ENCODE data around the gene YBX2.

The YBX2 gene

DNA sequence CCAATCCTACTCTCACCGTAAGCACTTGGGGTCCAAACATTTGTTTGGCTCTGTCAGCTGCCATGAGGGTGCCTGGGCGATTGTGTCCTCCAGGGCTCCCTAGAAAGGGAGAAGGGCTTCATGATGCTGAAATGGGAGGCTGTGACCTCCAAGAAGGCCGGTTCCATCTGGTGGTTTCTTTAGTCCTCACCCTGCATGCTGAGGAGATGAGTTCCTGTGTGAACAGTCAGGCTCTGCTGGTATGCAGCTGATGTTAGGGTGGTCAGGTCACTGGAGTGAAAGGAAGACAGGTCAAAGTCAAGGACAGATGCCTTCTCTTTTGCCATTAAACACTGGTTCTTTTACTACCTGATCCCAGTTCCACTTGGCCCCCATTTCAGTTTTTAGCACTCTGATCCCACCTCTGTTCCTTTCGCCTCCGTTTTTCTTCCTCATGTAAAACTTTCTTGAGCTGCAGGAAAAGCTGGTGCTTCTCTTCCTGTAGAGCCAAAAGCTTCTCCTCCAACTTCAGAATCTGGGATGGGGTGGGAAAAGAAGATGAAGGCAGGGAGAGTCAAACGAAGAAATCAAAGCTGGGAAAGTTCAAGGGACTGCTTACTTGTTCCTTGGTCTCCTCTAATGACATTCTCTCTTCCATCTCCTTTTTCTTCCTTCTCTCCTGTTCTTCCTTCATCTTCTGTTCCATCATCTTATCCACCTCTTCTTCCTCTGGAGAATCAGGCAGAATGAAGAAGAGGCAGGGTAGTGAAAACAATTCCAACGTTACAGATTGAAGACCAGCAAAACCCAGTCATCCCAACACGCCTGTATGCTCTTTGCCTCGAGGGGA, 19.7 kb upstream of the YBX2 start:
- Histone ChIP-seq H2AFZ (ENCODE audit: low read depth, low read length) (no peak overlapping the region), H3K23ac (ENCODE audit: low read length in 2 of 2) (no peak overlapping the region), H3K27ac (ENCODE audit: low read length, poor library complexity, severe bottlenecking) (no peak overlapping the region), H3K4me3 (ENCODE audit: insufficient read depth in 1 of 2, low read depth in 1 of 2, low read length in 2 of 2) (peak overlapping the region; percentile 77 to 95), H3K36me3 (ENCODE audit: control insufficient read depth in 1 of 2, insufficient read depth in 2 of 2, low read depth in 1 of 2, low read length in 2 of 2) (peaks cover 73 to 78% of the 10 kb centered on the region in 2 experiments), H3K4me2 (ENCODE audit: low read length, poor library complexity, severe bottlenecking) (peak overlapping the region; percentile 31), H3K79me1 (replicated peaks; ENCODE audit: low read length, poor library complexity, severe bottlenecking) (peaks cover 12% of the 10 kb centered on the region), H2BK12ac (ENCODE audit: low read length in 2 of 2) (no peak overlapping the region), H2BK5ac (ENCODE audit: low read depth, low read length, poor library complexity, severe bottlenecking) (no peak overlapping the region), H3K18ac (ENCODE audit: low read depth in 1 of 2, low read length in 2 of 2) (no peak overlapping the region), H3K14ac (ENCODE audit: low read length in 2 of 2) (no peak overlapping the region), H2AK5ac (ENCODE audit: low read length, severe bottlenecking) (no peak overlapping the region), H4K91ac (ENCODE audit: low read length) (no peak overlapping the region), H3K9ac (ENCODE audit: low read length) (peak overlapping the region; percentile 91), H3K27me3 (ENCODE audit: control insufficient read depth in 1 of 2, insufficient read depth in 1 of 2, low read length in 2 of 2) (no peaks in the 10 kb centered on the region), H3K4ac (ENCODE audit: low read depth in 1 of 2, low read length in 2 of 2) (no peak overlapping the region), H4K8ac (ENCODE audit: low read length) (no peak overlapping the region), H3K4me1 (ENCODE audit: control insufficient read depth, insufficient read depth, low read depth, low read length) (peaks cover 20% of the 10 kb centered on the region), H3K9me3 (ENCODE audit: control insufficient read depth, low read length) (no peaks in the 10 kb centered on the region), H2BK15ac (ENCODE audit: low read depth, poor library complexity, severe bottlenecking) (no peak overlapping the region), H2BK120ac (ENCODE audit: low read depth, low read length) (no peak overlapping the region)
- DNase-seq = peak; percentile 34
- 39% methylated on average over 6 of the region's 9 CpGs for WGBS

DNA sequence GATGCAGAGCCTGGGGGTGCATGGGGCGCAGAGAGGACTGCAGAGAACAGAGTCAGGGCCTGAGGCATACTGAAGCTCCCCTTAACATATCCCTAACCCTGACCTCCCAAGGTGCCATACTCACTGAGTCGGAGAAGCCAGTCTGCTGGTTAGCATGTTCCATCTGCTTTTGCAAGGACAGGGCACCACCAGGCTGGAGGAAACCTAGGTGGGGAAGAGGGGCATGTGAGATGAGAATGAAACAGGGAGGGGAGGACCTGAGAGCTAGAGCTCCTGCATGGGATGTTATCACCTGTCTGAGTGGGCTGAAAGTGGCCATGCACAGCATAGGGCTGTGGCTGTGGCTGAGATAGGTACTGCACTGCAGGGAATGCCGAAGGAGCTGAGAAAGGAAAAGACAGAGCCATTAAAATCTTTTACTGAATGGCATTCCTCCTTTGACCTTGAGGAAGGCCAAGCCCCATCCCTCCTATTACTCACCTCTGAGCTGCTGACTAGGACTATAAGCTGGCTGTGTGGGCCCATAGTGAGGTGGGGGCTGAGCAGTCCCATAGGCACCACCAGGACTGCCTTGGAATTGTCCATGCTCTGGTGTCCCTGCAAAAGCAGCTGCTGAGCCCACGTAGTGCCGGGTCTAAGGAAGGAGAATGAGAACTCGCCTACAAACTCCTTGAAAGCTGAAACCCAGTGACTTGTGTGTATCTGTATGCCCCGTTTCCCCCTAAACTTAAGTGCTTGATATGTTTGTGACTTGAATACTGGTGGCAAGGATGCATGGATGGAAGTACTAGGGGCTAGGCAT, 18.9 kb upstream of the YBX2 start:
- WGBS = 91% methylated on average over 5 of the region's 7 CpGs
- Histone ChIP-seq H3K79me1 (replicated peaks; ENCODE audit: low read length, poor library complexity, severe bottlenecking) (peaks cover 12% of the 10 kb centered on the region), H3K36me3 (ENCODE audit: control insufficient read depth in 1 of 2, insufficient read depth in 2 of 2, low read depth in 1 of 2, low read length in 2 of 2) (peaks cover 65 to 70% of the 10 kb centered on the region in 2 experiments)

DNA sequence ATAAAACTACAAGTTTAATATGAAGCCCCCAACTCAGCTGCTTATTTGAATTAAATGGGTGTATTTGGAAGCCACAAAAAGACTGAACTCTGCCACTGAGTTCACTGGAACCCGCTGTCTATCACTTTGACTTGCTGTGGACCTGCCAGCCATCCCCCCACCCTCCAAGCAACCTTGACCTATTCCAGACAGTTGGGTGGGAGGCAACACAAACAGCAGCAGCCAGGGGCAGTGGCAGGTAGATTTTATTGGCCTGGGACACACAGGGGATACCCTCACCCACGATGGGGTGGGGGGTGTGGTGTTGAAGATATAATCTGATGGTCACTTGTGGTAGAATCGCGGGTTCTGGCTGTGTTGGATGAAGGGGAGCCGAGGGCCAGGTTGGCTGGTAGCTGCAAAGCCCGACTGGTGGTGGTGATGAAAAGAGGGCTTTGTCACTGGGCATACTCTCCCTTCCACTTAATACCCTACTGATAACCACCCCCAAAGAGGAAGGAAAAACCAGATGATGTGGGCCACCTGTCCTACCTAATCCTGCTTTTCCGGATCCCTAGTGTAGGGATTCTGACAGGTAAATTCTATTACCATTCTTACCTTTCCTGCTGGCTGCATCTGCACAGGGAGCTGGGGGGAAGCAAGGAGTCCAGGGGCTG, 18.1 kb upstream of the YBX2 start:
- Histone ChIP-seq H3K27ac (ENCODE audit: low read length, poor library complexity, severe bottlenecking) (no peak overlapping the region), H3K9ac (ENCODE audit: low read length) (peak overlapping the region; percentile 91), H3K23ac (ENCODE audit: low read length in 2 of 2) (no peak overlapping the region), H3K18ac (ENCODE audit: low read depth in 1 of 2, low read length in 2 of 2) (no peak overlapping the region), H3K79me1 (replicated peaks; ENCODE audit: low read length, poor library complexity, severe bottlenecking) (peaks cover 12% of the 10 kb centered on the region), H2BK12ac (ENCODE audit: low read length in 2 of 2) (no peak overlapping the region), H2AFZ (ENCODE audit: low read depth, low read length) (no peak overlapping the region), H4K8ac (ENCODE audit: low read length) (no peak overlapping the region), H2AK5ac (ENCODE audit: low read length, severe bottlenecking) (no peak overlapping the region), H3K4me2 (ENCODE audit: low read length, poor library complexity, severe bottlenecking) (no peak overlapping the region), H2BK5ac (ENCODE audit: low read depth, low read length, poor library complexity, severe bottlenecking) (no peak overlapping the region), H3K9me3 (ENCODE audit: control insufficient read depth, low read length) (no peaks in the 10 kb centered on the region), H4K91ac (ENCODE audit: low read length) (no peak overlapping the region), H2BK15ac (ENCODE audit: low read depth, poor library complexity, severe bottlenecking) (no peak overlapping the region), H3K4ac (ENCODE audit: low read depth in 1 of 2, low read length in 2 of 2) (no peak overlapping the region), H3K4me3 (ENCODE audit: insufficient read depth in 1 of 2, low read depth in 1 of 2, low read length in 2 of 2) (no peak overlapping the region), H3K27me3 (ENCODE audit: control insufficient read depth in 1 of 2, insufficient read depth in 1 of 2, low read length in 2 of 2) (no peaks in the 10 kb centered on the region), H2BK120ac (ENCODE audit: low read depth, low read length) (no peak overlapping the region), H3K4me1 (ENCODE audit: control insufficient read depth, insufficient read depth, low read depth, low read length) (peaks cover 22% of the 10 kb centered on the region), H3K14ac (ENCODE audit: low read length in 2 of 2) (no peak overlapping the region), H3K36me3 (ENCODE audit: control insufficient read depth in 1 of 2, insufficient read depth in 2 of 2, low read depth in 1 of 2, low read length in 2 of 2) (peaks cover 58 to 63% of the 10 kb centered on the region in 2 experiments)
- WGBS = 87% methylated on average over 2 of the region's 7 CpGs
- no peak for DNase-seq

More for the DNA sequence above, 18.9 kb upstream of the YBX2 start:
- Histone ChIP-seq H3K27me3 (ENCODE audit: control insufficient read depth in 1 of 2, insufficient read depth in 1 of 2, low read length in 2 of 2) (no peaks in the 10 kb centered on the region), H4K8ac (ENCODE audit: low read length) (no peak overlapping the region), H3K23ac (ENCODE audit: low read length in 2 of 2) (no peak overlapping the region), H3K27ac (ENCODE audit: low read length, poor library complexity, severe bottlenecking) (no peak overlapping the region), H3K4me2 (ENCODE audit: low read length, poor library complexity, severe bottlenecking) (no peak overlapping the region), H2AFZ (ENCODE audit: low read depth, low read length) (no peak overlapping the region), H3K9me3 (ENCODE audit: control insufficient read depth, low read length) (no peaks in the 10 kb centered on the region), H2BK120ac (ENCODE audit: low read depth, low read length) (no peak overlapping the region), H2AK5ac (ENCODE audit: low read length, severe bottlenecking) (no peak overlapping the region), H3K9ac (ENCODE audit: low read length) (peak overlapping the region; percentile 91), H2BK12ac (ENCODE audit: low read length in 2 of 2) (no peak overlapping the region), H2BK5ac (ENCODE audit: low read depth, low read length, poor library complexity, severe bottlenecking) (no peak overlapping the region), H3K18ac (ENCODE audit: low read depth in 1 of 2, low read length in 2 of 2) (no peak overlapping the region), H3K4me1 (ENCODE audit: control insufficient read depth, insufficient read depth, low read depth, low read length) (peaks cover 22% of the 10 kb centered on the region), H3K4me3 (ENCODE audit: insufficient read depth in 1 of 2, low read depth in 1 of 2, low read length in 2 of 2) (peak overlapping the region in 1 of 2 experiments; percentile 95), H3K4ac (ENCODE audit: low read depth in 1 of 2, low read length in 2 of 2) (no peak overlapping the region), H4K91ac (ENCODE audit: low read length) (no peak overlapping the region), H3K14ac (ENCODE audit: low read length in 2 of 2) (no peak overlapping the region), H2BK15ac (ENCODE audit: low read depth, poor library complexity, severe bottlenecking) (no peak overlapping the region)
- DNase-seq = no peak

Measured in mesenchymal stem cell (in vitro differentiated cells and primary cell).